ENCODE measurements around the gene CCDC187.
A peak's percentile ranks its signal among the peaks of the same experiment; 100 is the strongest.

CCDC187 gene

GRCh38 chr9:136245219-136246150, 58.4 kb downstream of the CCDC187 start, which contains the start of gene QSOX2:
Gene QSOX2 (minus strand): TSS chr9:136245812. CDS start chr9:136245803, 9 bp downstream.
- peak in 1 of 2 experiments; percentile 17 for TF ChIP-seq CTCF (IDR thresholded peaks at IDR 0.05)
- Histone ChIP-seq H3K36me3 (no peaks in the 10 kb centered on the region), H3K27ac (peak within 1 kb of the TSS; percentile 23 to 46), H3K4me1 (peaks cover 0 to 14% (median 9%) of the 10 kb centered on the region in 4 donors), H3K27me3 (no peaks in the 10 kb centered on the region), H3K4me3 (peak within 1 kb of the TSS; percentile 74), H3K9me3 (no peaks in the 10 kb centered on the region)
- intact Hi-C loops (cut with DNase I; ENCODE audit: low total_unique reads) = loop anchor here (10.0 kb wide), 1 partner anchor 281 kb away; the partner anchor contains the start of gene UBAC1
- peak; percentile 73 to 88 for DNase-seq

GRCh38 chr9:136244969-136245218, 59.0 kb downstream of the CCDC187 start:
- Histone ChIP-seq H3K27ac (peak overlapping the region in 1 of 2 donors; percentile 46), H3K27me3 (no peaks in the 10 kb centered on the region), H3K4me1 (peaks cover 0 to 14% (median 9%) of the 10 kb centered on the region in 4 donors), H3K36me3 (no peaks in the 10 kb centered on the region), H3K9me3 (no peaks in the 10 kb centered on the region), H3K4me3 (peak overlapping the region; percentile 74)
- no peak for DNase-seq
- no peak for TF ChIP-seq CTCF (IDR thresholded peaks at IDR 0.05)
- intact Hi-C loops (cut with DNase I; ENCODE audit: low total_unique reads) = loop anchor here (10.0 kb wide), 1 partner anchor 280 kb away; the partner anchor contains the start of gene UBAC1

GRCh38 chr9:136244122-136244968, 59.5 kb downstream of the CCDC187 start:
- H3K27me3 ChIP-seq = no peaks in the 10 kb centered on the region
- no peak for DNase-seq
- no peaks in the 10 kb centered on the region for H3K36me3 ChIP-seq
- H3K4me1 ChIP-seq = peaks cover 0 to 14% (median 9%) of the 10 kb centered on the region in 4 donors
- H3K9me3 ChIP-seq = no peaks in the 10 kb centered on the region
- no peak for TF ChIP-seq CTCF (IDR thresholded peaks at IDR 0.05)
- H3K27ac ChIP-seq = no peak overlapping the region
- peak overlapping the region; percentile 74 for H3K4me3 ChIP-seq
- intact Hi-C loops (cut with DNase I; ENCODE audit: low total_unique reads) = loop anchor here (10.0 kb wide), 1 partner anchor 280 kb away; the partner anchor contains the start of gene UBAC1

GRCh38 chr9:136243631-136244030, 60.3 kb downstream of the CCDC187 start:
- intact Hi-C loops (cut with DNase I; ENCODE audit: low total_unique reads) = loop anchor here (10.0 kb wide), 1 partner anchor 279 kb away; the partner anchor contains the start of gene UBAC1
- Histone ChIP-seq H3K27me3 (no peaks in the 10 kb centered on the region), H3K36me3 (no peaks in the 10 kb centered on the region), H3K27ac (no peak overlapping the region), H3K9me3 (no peaks in the 10 kb centered on the region), H3K4me3 (no peak overlapping the region), H3K4me1 (peaks cover 0 to 14% (median 9%) of the 10 kb centered on the region in 4 donors)
- no peak for DNase-seq
- no peak for TF ChIP-seq CTCF (IDR thresholded peaks at IDR 0.05)

GRCh38 chr9:136242918-136243525, 60.9 kb downstream of the CCDC187 start:
- no peaks in the 10 kb centered on the region for H3K27me3 ChIP-seq
- intact Hi-C loops (cut with DNase I; ENCODE audit: low total_unique reads) = loop anchor here (10.0 kb wide), 1 partner anchor 278 kb away; the partner anchor contains the start of gene UBAC1
- TF ChIP-seq CTCF (IDR thresholded peaks at IDR 0.05) = no peak
- no peaks in the 10 kb centered on the region for H3K36me3 ChIP-seq
- no peak for DNase-seq
- H3K9me3 ChIP-seq = no peaks in the 10 kb centered on the region
- H3K4me1 ChIP-seq = peaks cover 0 to 14% (median 9%) of the 10 kb centered on the region in 4 donors
- H3K4me3 ChIP-seq = no peak overlapping the region
- H3K27ac ChIP-seq = no peak overlapping the region
